Trophoblast cell (in vitro differentiated cells and primary cell): ENCODE data around the gene ADGRG2.
"Not testable (repeated sequence)": the region's sequence is repeated elsewhere in the genome, so short reads cannot be mapped to it uniquely, and the experiment has no call there.

ENCODE experiments used
- DNase-seq, 2 donors: peaks; one replicate each; pipeline ENCODE4 v3.0.0-alpha.2; 2016
- H2AFZ ChIP-seq: 2 replicates; pipeline ENCODE4 v1.6.1; 2013; ENCODE audit warnings: low read length, moderate library complexity, mild to moderate bottlenecking; ENCODE audit not compliant: insufficient read depth, poor library complexity
- H2AK5ac ChIP-seq: 2 replicates; pipeline ENCODE4 v1.6.1; 2013; ENCODE audit warnings: mild to moderate bottlenecking, low read length
- H2BK120ac ChIP-seq: 2 replicates; pipeline ENCODE4 v1.6.1; 2013; ENCODE audit warnings: low read length, mild to moderate bottlenecking, moderate library complexity; ENCODE audit not compliant: insufficient read depth, poor library complexity
- H2BK12ac ChIP-seq: 2 replicates; pipeline ENCODE4 v1.6.1; 2013; ENCODE audit warnings: mild to moderate bottlenecking, low read length, moderate library complexity
- H2BK5ac ChIP-seq: 2 replicates; pipeline ENCODE4 v1.6.1; 2013; ENCODE audit warnings: low read length, low read depth, moderate library complexity, mild to moderate bottlenecking; ENCODE audit not compliant: poor library complexity
- H3K14ac ChIP-seq: 2 replicates; pipeline ENCODE4 v1.6.1; 2013; ENCODE audit warnings: mild to moderate bottlenecking, low read length
- H3K18ac ChIP-seq: 2 replicates; pipeline ENCODE4 v1.6.1; 2013; ENCODE audit warnings: mild to moderate bottlenecking, low read length
- H3K23ac ChIP-seq: 2 replicates; pipeline ENCODE4 v1.6.1; 2013; ENCODE audit warnings: low read length
- H3K27ac ChIP-seq: 2 replicates; pipeline ENCODE4 v1.5.1; 2013; ENCODE audit warnings: low read depth, mild to moderate bottlenecking, inconsistent platforms, low read length, moderate library complexity
- H3K27me3 ChIP-seq: 2 replicates; pipeline ENCODE4 v1.6.1; 2013; ENCODE audit warnings: inconsistent platforms, mild to moderate bottlenecking, low read length, moderate library complexity; ENCODE audit not compliant: insufficient read depth
- H3K36me3 ChIP-seq, 2 experiments: 1 replicate in 1 of 2; 2 replicates in 1 of 2; pipeline ENCODE4 v1.6.1; 2013; ENCODE audit warnings: low read length in 2 of 2, mild to moderate bottlenecking in 2 of 2, moderate library complexity in 1 of 2; ENCODE audit not compliant: insufficient read depth in 2 of 2, control insufficient read depth in 1 of 2
- H3K4ac ChIP-seq: 2 replicates; pipeline ENCODE4 v1.6.1; 2013; ENCODE audit warnings: low read depth, mild to moderate bottlenecking, low read length, moderate library complexity
- H3K4me1 ChIP-seq, 2 experiments: 1 replicate in 1 of 2; 2 replicates in 1 of 2; pipeline ENCODE4 v1.6.1; 2013; ENCODE audit warnings: low read length in 2 of 2, mild to moderate bottlenecking in 2 of 2, moderate library complexity in 1 of 2; ENCODE audit not compliant: insufficient read depth in 2 of 2, control insufficient read depth in 1 of 2
- H3K4me2 ChIP-seq: 2 replicates; pipeline ENCODE4 v1.6.1; 2013; ENCODE audit warnings: inconsistent platforms, mild to moderate bottlenecking, low read length, moderate library complexity
- H3K4me3 ChIP-seq: 2 replicates; pipeline ENCODE4 v1.5.1; 2013; ENCODE audit warnings: mild to moderate bottlenecking, low read depth, low read length, inconsistent platforms
- H3K79me1 ChIP-seq: one replicate; pipeline ENCODE4 v1.6.1; 2013; ENCODE audit warnings: low read length
- H3K79me2 ChIP-seq: 2 replicates; pipeline ENCODE4 v1.6.1; 2013; ENCODE audit warnings: low read length, mild to moderate bottlenecking; ENCODE audit not compliant: control insufficient read depth, insufficient read depth, poor library complexity
- H3K9ac ChIP-seq: 2 replicates; pipeline ENCODE4 v1.6.1; 2013; ENCODE audit warnings: mild to moderate bottlenecking, low read length
- H3K9me3 ChIP-seq: 2 replicates; pipeline ENCODE4 v1.6.1; 2013; ENCODE audit warnings: low read depth, mild to moderate bottlenecking, control low read depth, inconsistent platforms, low read length; ENCODE audit not compliant: insufficient read depth
- H4K12ac ChIP-seq: 2 replicates; pipeline ENCODE4 v1.6.1; 2013; ENCODE audit warnings: low read depth, mild to moderate bottlenecking, low read length, moderate library complexity
- H4K8ac ChIP-seq: 2 replicates; pipeline ENCODE4 v1.6.1; 2013; ENCODE audit warnings: low read depth, mild to moderate bottlenecking, low read length, moderate library complexity
- H4K91ac ChIP-seq: one replicate; pipeline ENCODE4 v1.6.1; 2013; ENCODE audit warnings: low read depth, mild to moderate bottlenecking, low read length, moderate library complexity
- WGBS: extraction: QIAGEN DNeasy Blood & Tissue Kit; methylation state at CpG from one replicate; pipeline ENCODE4 v1.1.7; 2013; ENCODE audit warnings: missing lambda C conversion rate; ENCODE audit not compliant: insufficient read length, insufficient coverage; ENCODE audit errors: extremely low coverage; 5-methylcytosine and 5-hydroxymethylcytosine counted together

Gene ADGRG2

GRCh38 chrX:19017271-19017670, 105.0 kb downstream of the ADGRG2 start:
- no peak overlapping the region for H3K4me3 ChIP-seq
- no peaks in the 10 kb centered on the region for H3K27me3 ChIP-seq
- H3K4me1 ChIP-seq, result no peaks in the 10 kb centered on the region
- no peak overlapping the region for H4K91ac ChIP-seq
- no peak overlapping the region for H2BK120ac ChIP-seq
- no peaks in the 10 kb centered on the region for H3K9me3 ChIP-seq
- no CpG with 5 or more reads among the region's 3 CpGs for WGBS
- H2BK12ac ChIP-seq, result no peak overlapping the region
- no peak overlapping the region for H4K8ac ChIP-seq
- DNase-seq, result peak; percentile 12 to 47
- no peaks in the 10 kb centered on the region for H3K36me3 ChIP-seq
- H3K4me2 ChIP-seq, result no peak overlapping the region
- H2AK5ac ChIP-seq, result no peak overlapping the region
- H3K79me2 ChIP-seq, result no peaks in the 10 kb centered on the region
- H3K27ac ChIP-seq, result no peak overlapping the region
- no peak overlapping the region for H2AFZ ChIP-seq
- H3K79me1 ChIP-seq, result no peaks in the 10 kb centered on the region
- no peak overlapping the region for H3K23ac ChIP-seq
- no peak overlapping the region for H2BK5ac ChIP-seq
- no peak overlapping the region for H3K18ac ChIP-seq
- H3K14ac ChIP-seq, result no peak overlapping the region
- H3K9ac ChIP-seq, result no peak overlapping the region
- H3K4ac ChIP-seq, result no peak overlapping the region
- no peak overlapping the region for H4K12ac ChIP-seq

GRCh38 chrX:19016614-19017013, 105.7 kb downstream of the ADGRG2 start:
- H3K4me1 ChIP-seq, H3K4me3 ChIP-seq, H2AFZ ChIP-seq, DNase-seq, H3K9me3 ChIP-seq, H2BK5ac ChIP-seq, H2BK12ac ChIP-seq, H3K27ac ChIP-seq, H2AK5ac ChIP-seq, H4K91ac ChIP-seq, H3K79me1 ChIP-seq, H3K79me2 ChIP-seq, H3K18ac ChIP-seq, H3K23ac ChIP-seq, H2BK120ac ChIP-seq, H4K8ac ChIP-seq, H3K36me3 ChIP-seq, H3K4me2 ChIP-seq, H3K9ac ChIP-seq, H3K14ac ChIP-seq, H4K12ac ChIP-seq, H3K27me3 ChIP-seq, H3K4ac ChIP-seq: not testable (repeated sequence)
- WGBS, result no CpG with 5 or more reads among the region's 8 CpGs

GRCh38 chrX:19007868-19008267, 114.4 kb downstream of the ADGRG2 start:
- Histone ChIP-seq H3K9ac (no peak overlapping the region), H3K79me2 (no peaks in the 10 kb centered on the region), H3K27me3 (no peaks in the 10 kb centered on the region), H2AFZ (no peak overlapping the region), H2AK5ac (no peak overlapping the region), H3K4me2 (no peak overlapping the region), H4K91ac (no peak overlapping the region), H3K27ac (no peak overlapping the region), H3K79me1 (no peaks in the 10 kb centered on the region), H3K4me3 (no peak overlapping the region), H3K14ac (no peak overlapping the region), H2BK12ac (no peak overlapping the region), H3K4me1 (no peaks in the 10 kb centered on the region), H4K8ac (no peak overlapping the region), H3K4ac (no peak overlapping the region), H2BK5ac (no peak overlapping the region), H3K23ac (no peak overlapping the region), H4K12ac (no peak overlapping the region), H3K18ac (no peak overlapping the region), H3K9me3 (no peaks in the 10 kb centered on the region), H3K36me3 (no peaks in the 10 kb centered on the region), H2BK120ac (no peak overlapping the region)
- DNase-seq, result no peak
- WGBS, result no CpG with 5 or more reads among the region's 4 CpGs

GRCh38 chrX:19007011-19007410, 115.3 kb downstream of the ADGRG2 start:
- Histone ChIP-seq H2BK120ac (no peak overlapping the region), H2BK12ac (no peak overlapping the region), H3K4me1 (no peaks in the 10 kb centered on the region), H3K9me3 (no peaks in the 10 kb centered on the region), H2AK5ac (no peak overlapping the region), H4K91ac (no peak overlapping the region), H3K23ac (no peak overlapping the region), H3K27ac (no peak overlapping the region), H3K4me2 (no peak overlapping the region), H3K4ac (no peak overlapping the region), H3K36me3 (no peaks in the 10 kb centered on the region), H3K79me2 (no peaks in the 10 kb centered on the region), H3K9ac (no peak overlapping the region), H2BK5ac (no peak overlapping the region), H2AFZ (no peak overlapping the region), H3K18ac (no peak overlapping the region), H4K8ac (no peak overlapping the region), H3K79me1 (no peaks in the 10 kb centered on the region), H3K27me3 (no peaks in the 10 kb centered on the region), H3K4me3 (no peak overlapping the region), H4K12ac (no peak overlapping the region), H3K14ac (no peak overlapping the region)
- DNase-seq, result no peak
- WGBS, result no CpG with 5 or more reads among the region's 7 CpGs
